SU-DHL-6 (cell line): Measurements from ENCODE around the gene ZNF792.

Source experiments
- CTCF ChIP-seq: fragments of 200-600 bp; sonication (generic); IDR thresholded peaks from one replicate; pipeline ENCODE4 v1.5.1; 2017; ENCODE audit warnings: antibody characterized with exemption, mild to moderate bottlenecking, low read length, moderate library complexity; ENCODE audit not compliant: insufficient read depth, poor library complexity, severe bottlenecking
- EZH2phosphoT487 ChIP-seq: fragments of 200-600 bp; sonication (generic), shearing (Covaris generic); conservative IDR thresholded peaks from 2 replicates; pipeline ENCODE4 v1.6.1; 2018; ENCODE audit warnings: mild to moderate bottlenecking, antibody characterized with exemption, low read length, moderate library complexity, mixed read lengths

DNA sequence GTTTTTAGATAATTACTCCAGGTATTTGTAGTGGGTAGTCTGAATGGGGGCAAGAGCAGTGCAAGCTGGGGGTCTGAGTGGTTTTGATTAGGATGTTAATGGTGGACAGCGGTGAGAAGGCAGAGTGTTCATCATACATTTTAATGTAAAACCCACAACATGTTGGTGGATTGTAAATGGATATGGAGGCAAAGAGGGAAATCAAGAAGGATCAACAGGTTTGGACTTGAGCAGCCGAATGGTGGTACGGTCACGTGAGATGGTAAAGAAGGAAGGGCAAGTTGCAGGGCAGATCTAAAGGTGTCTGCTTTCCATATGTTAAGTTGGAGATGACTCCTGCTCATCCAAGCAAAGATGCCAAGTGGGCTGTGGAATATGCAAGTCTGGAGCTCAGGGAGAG lies 27.8 kb downstream of the ZNF792 start:
- TF ChIP-seq CTCF (no peak), EZH2phosphoT487 (no peak)
